ENCODE measurements around the gene SLC35G3. TPM values are rescaled to one million over a fixed set of nuclear protein-coding genes. Genes with fewer than 3 reads are reported as not detected.
"Not testable (repeated sequence)": the region's sequence is repeated elsewhere in the genome, so short reads cannot be mapped to it uniquely, and the experiment has no call there.

SLC35G3 gene
- total and polyA plus RNA-seq, 5 donors from 2014 or later, result 0.08 to 0.19 (median 0.13) TPM; not detected in 1

DNA sequence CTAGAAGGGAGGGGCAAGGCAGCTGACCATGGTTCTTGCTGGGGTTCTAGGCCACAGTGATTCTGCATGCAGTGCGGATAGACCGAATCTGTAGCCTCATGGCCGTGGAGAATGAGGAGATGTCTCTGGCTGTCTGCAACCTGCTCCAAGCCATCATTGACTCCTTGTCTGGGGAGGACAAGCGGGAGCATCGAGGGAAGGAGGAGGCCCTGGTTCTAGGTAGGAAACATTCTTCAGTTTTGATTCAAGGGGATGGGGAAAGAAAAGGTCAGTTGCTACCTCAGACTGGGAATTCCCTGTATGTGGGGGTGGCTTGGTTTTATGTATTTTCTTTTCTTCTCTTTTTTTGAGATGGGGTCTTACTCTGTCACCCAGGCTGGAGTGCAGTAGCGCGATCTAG, 38.9 kb downstream of the SLC35G3 start:
- H3K4me3 ChIP-seq (ENCODE audit: low read depth, low read length), result no peak overlapping the region
- Mint-ChIP-seq H3K9me3 (no peaks in the 10 kb centered on the region), H3K4me1 (peaks cover 5 to 19% (median 10%) of the 10 kb centered on the region in 4 donors), H3K4me3 (peak overlapping the region in 1 of 4 donors; percentile 7), H3K36me3 (no peaks in the 10 kb centered on the region), H3K27me3 (peaks cover 8% of the 10 kb centered on the region), H3K27ac (peak overlapping the region in 1 of 3 donors; percentile 15)
- no peak overlapping the region for H3K27ac ChIP-seq (ENCODE audit: insufficient read depth, low read length, poor library complexity, severe bottlenecking)
- H3K27me3 ChIP-seq (ENCODE audit: control insufficient read depth, insufficient read depth, low read length), result no peaks in the 10 kb centered on the region
- no peak for DNase-seq
- peaks cover 6% of the 10 kb centered on the region for H3K4me1 ChIP-seq (ENCODE audit: control insufficient read depth, insufficient read depth, low read length, poor library complexity, severe bottlenecking)
- no peaks in the 10 kb centered on the region for H3K36me3 ChIP-seq (ENCODE audit: control insufficient read depth, insufficient read depth, low read length)
- no peaks in the 10 kb centered on the region for H3K9me3 ChIP-seq (ENCODE audit: control insufficient read depth in 2 of 2, low read length in 2 of 2)
- ATAC-seq (ENCODE audit: low read depth in 2 of 2), result no peak

DNA sequence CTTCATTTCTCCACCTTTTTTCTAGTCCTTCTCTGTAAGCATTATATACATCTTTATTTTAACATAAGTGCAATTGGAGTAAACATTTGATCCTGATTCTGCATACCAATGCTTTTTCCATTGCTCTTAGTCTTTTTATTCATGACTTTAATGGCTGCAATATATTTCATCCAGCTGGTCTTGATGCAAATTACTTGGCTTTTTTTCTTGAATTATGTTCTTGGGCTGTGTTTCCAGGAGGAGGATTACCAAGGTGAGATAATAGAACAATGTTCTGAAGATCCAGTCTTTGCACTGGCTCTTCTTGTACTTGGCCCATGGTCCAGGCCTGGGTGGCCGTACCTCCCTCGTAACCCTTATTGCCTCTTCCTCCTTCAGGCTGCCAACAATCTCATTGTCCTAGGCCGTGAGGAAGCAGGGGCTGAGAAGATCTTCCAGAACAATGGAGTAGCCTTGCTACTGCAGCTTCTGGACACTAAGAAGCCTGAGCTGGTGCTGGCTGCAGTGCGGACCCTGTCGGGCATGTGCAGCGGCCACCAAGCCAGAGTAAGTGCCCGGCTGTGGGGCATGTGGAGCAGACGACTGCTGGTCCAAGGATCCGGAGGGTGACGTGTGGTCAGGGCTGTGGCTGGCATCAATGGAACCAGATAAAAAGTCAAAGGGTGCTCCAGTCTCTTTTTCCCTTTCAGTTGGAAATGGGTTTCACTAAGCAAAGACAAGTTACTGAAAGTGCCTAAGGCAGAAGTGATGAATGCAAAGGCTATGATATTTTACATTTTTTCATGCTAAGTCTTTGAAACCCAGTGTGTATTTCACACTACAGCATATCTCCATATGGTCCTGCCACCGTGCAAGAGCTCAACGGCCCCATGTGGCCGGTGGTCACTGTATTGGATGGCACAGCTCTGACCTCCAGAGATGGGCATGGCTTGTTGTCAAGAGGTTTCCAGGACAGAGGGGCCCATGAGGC, 39.7 kb downstream of the SLC35G3 start:
- H3K4me3 ChIP-seq (ENCODE audit: low read depth, low read length), result no peak overlapping the region
- H3K36me3 Mint-ChIP-seq, result no peaks in the 10 kb centered on the region
- no peak overlapping the region for H3K27ac Mint-ChIP-seq

DNA sequence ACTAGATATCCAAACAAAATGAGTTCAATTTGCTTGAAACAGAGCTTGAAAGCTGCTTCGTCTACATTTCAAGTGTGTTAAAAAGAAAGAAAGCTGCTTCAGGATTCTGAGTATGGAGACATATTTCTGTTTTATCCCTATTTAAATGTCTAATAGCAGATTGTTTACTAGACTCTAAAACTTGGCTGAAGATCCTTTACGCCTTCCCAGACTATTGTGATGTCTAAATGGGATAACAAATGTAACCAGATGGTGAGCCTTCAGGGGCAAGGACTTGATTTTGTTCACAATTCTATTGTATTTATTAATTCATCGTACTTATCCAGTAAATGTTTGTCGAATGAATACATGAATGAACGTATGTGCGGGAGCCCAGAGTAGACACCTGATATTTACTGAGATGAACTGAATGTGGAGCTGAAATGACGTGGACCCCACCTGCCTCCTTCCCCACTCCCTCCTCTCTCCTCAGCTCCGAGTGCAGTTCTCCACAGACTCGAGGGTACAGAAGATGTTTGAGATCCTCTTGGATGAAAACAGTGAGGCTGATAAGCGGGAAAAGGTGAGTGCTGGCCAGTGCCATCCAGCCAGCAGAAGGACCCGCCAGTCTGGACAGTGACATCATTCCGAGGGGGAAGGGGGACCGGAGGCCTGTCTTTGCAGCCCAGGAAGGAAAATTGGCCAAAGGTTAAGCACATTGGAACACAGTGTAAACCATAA, 41.6 kb downstream of the SLC35G3 start:
- no peak overlapping the region for H3K27ac ChIP-seq (ENCODE audit: insufficient read depth, low read length, poor library complexity, severe bottlenecking)
- DNase-seq, result no peak

More for the DNA sequence above, 39.7 kb downstream of the SLC35G3 start:
- Mint-ChIP-seq H3K4me1 (peaks cover 0 to 12% (median 4%) of the 10 kb centered on the region in 4 donors), H3K27me3 (peaks cover 8% of the 10 kb centered on the region), H3K9me3 (no peaks in the 10 kb centered on the region), H3K4me3 (peak overlapping the region in 1 of 4 donors; percentile 17)
- Histone ChIP-seq H3K27ac (ENCODE audit: insufficient read depth, low read length, poor library complexity, severe bottlenecking) (no peak overlapping the region), H3K36me3 (ENCODE audit: control insufficient read depth, insufficient read depth, low read length) (no peaks in the 10 kb centered on the region), H3K9me3 (ENCODE audit: control insufficient read depth in 2 of 2, low read length in 2 of 2) (no peaks in the 10 kb centered on the region), H3K27me3 (ENCODE audit: control insufficient read depth, insufficient read depth, low read length) (no peaks in the 10 kb centered on the region), H3K4me1 (ENCODE audit: control insufficient read depth, insufficient read depth, low read length, poor library complexity, severe bottlenecking) (no peaks in the 10 kb centered on the region)
- no peak for DNase-seq
- ATAC-seq (ENCODE audit: low read depth in 2 of 2), result no peak

DNA sequence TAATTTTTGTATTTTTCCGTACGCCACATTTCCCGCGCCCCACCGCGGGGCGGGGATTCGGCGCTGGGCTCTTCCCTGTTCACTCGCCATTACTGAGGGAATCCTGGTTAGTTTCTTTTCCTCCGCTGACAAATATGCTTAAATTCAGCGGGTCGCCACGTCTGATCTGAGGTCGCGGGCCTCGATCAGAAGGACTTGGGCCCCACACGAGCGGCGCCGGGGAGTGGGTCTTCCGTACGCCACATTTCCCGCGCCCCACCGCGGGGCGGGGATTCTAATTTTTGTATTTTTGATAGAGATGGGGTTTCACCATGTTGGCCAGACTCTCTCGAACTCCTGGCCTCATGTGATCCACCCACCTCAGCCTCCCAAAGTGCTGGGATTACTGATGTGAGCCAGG, 43.1 kb downstream of the SLC35G3 start:
- Mint-ChIP-seq H3K4me3 (peak overlapping the region in 1 of 4 donors; percentile 74), H3K27ac (peak overlapping the region in 1 of 3 donors; percentile 38)
- H3K27me3 Mint-ChIP-seq; DNase-seq; ATAC-seq (ENCODE audit: low read depth in 2 of 2); H3K9me3 ChIP-seq (ENCODE audit: control insufficient read depth in 2 of 2, low read length in 2 of 2); H3K9me3 Mint-ChIP-seq; H3K4me1 ChIP-seq (ENCODE audit: control insufficient read depth, insufficient read depth, low read length, poor library complexity, severe bottlenecking); H3K27ac ChIP-seq (ENCODE audit: insufficient read depth, low read length, poor library complexity, severe bottlenecking); H3K4me1 Mint-ChIP-seq; H3K36me3 ChIP-seq (ENCODE audit: control insufficient read depth, insufficient read depth, low read length); H3K4me3 ChIP-seq (ENCODE audit: low read depth, low read length); H3K36me3 Mint-ChIP-seq; H3K27me3 ChIP-seq (ENCODE audit: control insufficient read depth, insufficient read depth, low read length): not testable (repeated sequence)

More for the DNA sequence above, 41.6 kb downstream of the SLC35G3 start:
- peaks cover 0 to 2% (median 0%) of the 10 kb centered on the region in 7 donors for H3K9me3 Mint-ChIP-seq
- no peaks in the 10 kb centered on the region for H3K4me1 ChIP-seq (ENCODE audit: control insufficient read depth, insufficient read depth, low read length, poor library complexity, severe bottlenecking)
- no peak overlapping the region for H3K4me3 ChIP-seq (ENCODE audit: low read depth, low read length)
- H3K27me3 Mint-ChIP-seq, result peaks cover 8% of the 10 kb centered on the region
- H3K27ac Mint-ChIP-seq, result no peak overlapping the region
- H3K4me1 Mint-ChIP-seq, result peaks cover 0 to 5% (median 0%) of the 10 kb centered on the region in 4 donors
- no peaks in the 10 kb centered on the region for H3K27me3 ChIP-seq (ENCODE audit: control insufficient read depth, insufficient read depth, low read length)
- no peaks in the 10 kb centered on the region for H3K36me3 ChIP-seq (ENCODE audit: control insufficient read depth, insufficient read depth, low read length)
- no peak overlapping the region for H3K4me3 Mint-ChIP-seq
- no peaks in the 10 kb centered on the region for H3K36me3 Mint-ChIP-seq
- no peak for ATAC-seq (ENCODE audit: low read depth in 2 of 2)
- no peaks in the 10 kb centered on the region for H3K9me3 ChIP-seq (ENCODE audit: control insufficient read depth in 2 of 2, low read length in 2 of 2)

DNA sequence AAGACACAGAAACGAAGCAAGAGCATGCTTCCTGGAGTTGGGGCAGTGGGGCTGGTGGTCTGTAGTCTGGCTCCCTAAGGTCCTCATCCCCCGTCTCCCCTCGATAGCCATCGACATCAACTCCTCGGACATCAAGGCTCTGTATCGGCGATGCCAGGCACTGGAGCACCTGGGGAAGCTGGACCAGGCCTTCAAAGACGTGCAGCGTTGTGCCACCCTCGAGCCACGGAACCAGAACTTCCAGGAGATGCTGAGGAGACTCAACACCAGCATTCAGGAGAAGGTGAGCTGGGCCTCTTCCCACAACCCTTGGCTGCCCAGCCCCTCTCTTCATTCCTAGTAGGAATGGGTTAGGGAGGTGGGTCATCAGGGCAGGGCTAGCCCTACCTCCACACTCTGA, 44.3 kb downstream of the SLC35G3 start:
- H3K27ac Mint-ChIP-seq, result no peak overlapping the region
- H3K27me3 ChIP-seq (ENCODE audit: control insufficient read depth, insufficient read depth, low read length), result no peaks in the 10 kb centered on the region
- H3K36me3 Mint-ChIP-seq, result no peaks in the 10 kb centered on the region
- H3K4me1 ChIP-seq (ENCODE audit: control insufficient read depth, insufficient read depth, low read length, poor library complexity, severe bottlenecking), result no peaks in the 10 kb centered on the region
- H3K4me3 ChIP-seq (ENCODE audit: low read depth, low read length), result no peak overlapping the region
- no peak overlapping the region for H3K4me3 Mint-ChIP-seq
- no peaks in the 10 kb centered on the region for H3K36me3 ChIP-seq (ENCODE audit: control insufficient read depth, insufficient read depth, low read length)
- peaks cover 8% of the 10 kb centered on the region for H3K27me3 Mint-ChIP-seq
- no peak for DNase-seq
- H3K4me1 Mint-ChIP-seq, result no peaks in the 10 kb centered on the region
- H3K27ac ChIP-seq (ENCODE audit: insufficient read depth, low read length, poor library complexity, severe bottlenecking), result no peak overlapping the region
- H3K9me3 ChIP-seq (ENCODE audit: control insufficient read depth in 2 of 2, low read length in 2 of 2), result no peaks in the 10 kb centered on the region
- peaks cover 0 to 2% (median 0%) of the 10 kb centered on the region in 7 donors for H3K9me3 Mint-ChIP-seq
- no peak for ATAC-seq (ENCODE audit: low read depth in 2 of 2)

DNA sequence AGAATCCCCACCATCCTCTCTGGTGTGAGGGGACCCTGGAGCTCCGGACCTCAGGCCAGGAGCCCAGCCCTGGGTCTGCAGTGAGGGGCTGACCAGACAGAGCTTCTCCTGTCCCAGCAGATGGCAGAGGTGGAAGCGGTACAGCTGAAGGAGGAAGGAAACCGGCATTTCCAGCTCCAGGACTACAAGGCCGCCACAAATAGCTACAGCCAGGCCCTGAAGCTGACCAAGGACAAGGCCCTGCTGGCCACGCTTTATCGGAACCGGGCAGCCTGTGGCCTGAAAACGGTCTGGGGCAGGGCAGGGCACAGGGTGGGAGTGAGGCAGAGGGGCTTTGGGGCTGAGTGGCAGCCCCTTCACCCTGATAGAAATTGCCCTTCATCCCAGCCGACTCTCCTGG, 46.0 kb downstream of the SLC35G3 start:
- Mint-ChIP-seq H3K27ac (peak overlapping the region in 1 of 3 donors; percentile 46), H3K9me3 (peaks cover 0 to 2% (median 0%) of the 10 kb centered on the region in 7 donors), H3K27me3 (peaks cover 8% of the 10 kb centered on the region), H3K4me1 (peaks cover 0 to 7% (median 0%) of the 10 kb centered on the region in 4 donors), H3K36me3 (no peaks in the 10 kb centered on the region), H3K4me3 (no peak overlapping the region)
- Histone ChIP-seq H3K4me3 (ENCODE audit: low read depth, low read length) (no peak overlapping the region), H3K27me3 (ENCODE audit: control insufficient read depth, insufficient read depth, low read length) (no peaks in the 10 kb centered on the region), H3K4me1 (ENCODE audit: control insufficient read depth, insufficient read depth, low read length, poor library complexity, severe bottlenecking) (no peaks in the 10 kb centered on the region), H3K9me3 (ENCODE audit: control insufficient read depth in 2 of 2, low read length in 2 of 2) (no peaks in the 10 kb centered on the region), H3K36me3 (ENCODE audit: control insufficient read depth, insufficient read depth, low read length) (no peaks in the 10 kb centered on the region), H3K27ac (ENCODE audit: insufficient read depth, low read length, poor library complexity, severe bottlenecking) (no peak overlapping the region)
- ATAC-seq (ENCODE audit: low read depth in 2 of 2), result no peak
- no peak for DNase-seq

DNA sequence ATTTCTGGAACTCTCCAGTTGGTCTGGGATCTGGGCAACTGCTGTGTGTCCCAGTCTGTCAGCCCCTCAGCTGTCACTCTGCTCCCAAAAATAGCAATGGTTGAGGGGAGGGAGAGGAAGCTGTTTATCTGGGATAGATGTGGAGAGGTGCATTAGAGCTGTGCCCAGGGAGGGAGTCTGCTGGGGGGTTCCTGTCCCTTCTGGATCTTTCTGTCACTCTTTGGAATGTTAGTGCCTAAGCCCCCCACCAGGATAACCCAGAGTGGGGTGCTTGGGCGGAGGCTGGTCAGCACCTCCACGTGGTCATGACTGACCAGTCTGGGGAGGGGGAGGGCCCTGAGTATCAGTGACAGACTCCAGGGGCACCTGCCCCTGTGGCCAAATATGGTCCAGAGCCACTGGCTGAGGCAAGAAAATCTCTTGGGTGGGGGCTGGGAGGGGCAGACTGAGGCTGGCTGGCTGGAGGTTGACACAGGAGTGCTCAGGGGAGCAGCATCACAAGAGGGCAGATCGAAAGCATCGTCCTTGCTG, 46.8 kb downstream of the SLC35G3 start, which contains the start of gene UNC45B:
Gene UNC45B (plus strand): TSS at position 443 of the 531 bp plus-strand sequence. CDS start 447 bp downstream, outside the sequence.
- H3K4me1 Mint-ChIP-seq, result peaks cover 0 to 9% (median under 1%) of the 10 kb centered on the region in 4 donors
- no peak within 1 kb of the TSS for H3K4me3 Mint-ChIP-seq
- peak within 1 kb of the TSS in 1 of 3 donors; percentile 46 for H3K27ac Mint-ChIP-seq
- DNase-seq (no peak), ATAC-seq (ENCODE audit: low read depth in 2 of 2) (no peak)
- no peaks in the 10 kb centered on the region for H3K9me3 ChIP-seq (ENCODE audit: control insufficient read depth in 2 of 2, low read length in 2 of 2)
- peaks cover 0 to 2% (median 0%) of the 10 kb centered on the region in 7 donors for H3K9me3 Mint-ChIP-seq
- no peaks in the 10 kb centered on the region for H3K36me3 Mint-ChIP-seq
- H3K36me3 ChIP-seq (ENCODE audit: control insufficient read depth, insufficient read depth, low read length), result no peaks in the 10 kb centered on the region
- H3K27ac ChIP-seq (ENCODE audit: insufficient read depth, low read length, poor library complexity, severe bottlenecking), result no peak within 1 kb of the TSS
- H3K27me3 Mint-ChIP-seq, result peaks cover under 1% of the 10 kb centered on the region
- no peak within 1 kb of the TSS for H3K4me3 ChIP-seq (ENCODE audit: low read depth, low read length)
- H3K27me3 ChIP-seq (ENCODE audit: control insufficient read depth, insufficient read depth, low read length), result no peaks in the 10 kb centered on the region
- peaks cover 2% of the 10 kb centered on the region for H3K4me1 ChIP-seq (ENCODE audit: control insufficient read depth, insufficient read depth, low read length, poor library complexity, severe bottlenecking)
